A375 (cell line): ENCODE data around the gene CST4. TPM values are rescaled to one million over a fixed set of nuclear protein-coding genes. Genes with fewer than 3 reads are reported as not detected.

ENCODE experiments used
- small RNA-seq: library from RNA; depleted of rRNA; stranded (forward); fragments of <200 nt; gene quantifications from one replicate; pipeline ENCODE3, GENCODE V24; 2014
- total RNA-seq: library from RNA; depleted of rRNA; stranded (reverse); fragments of >200 nt; shearing (Covaris generic); gene quantifications from 2 replicates; pipeline ENCODE4 v1.2.3, GENCODE V29; 2014; rRNA removed

Gene CST4
- not detected in 2 replicates for total RNA-seq

GRCh38 chr20:23688684-23689398, at the start of gene CST4:
Gene CST4, minus strand, starts transcription at chr20:23689038. Its CDS starts 69 bp downstream, at chr20:23688969.

GRCh38 chr20:23637282-23638221, 51.3 kb downstream of the CST4 start, which contains the start of gene CST3:
Gene CST3, minus strand, starts transcription at chr20:23637955. Its CDS starts 93 bp downstream, at chr20:23637862.

Small RNA genes lying within 50 kb of the gene (small RNA-seq; reads per million reads assigned to genes)
- not detected for gene CST2P1

Other genes starting within 250 kb of the CST4 start
- gene CSTL1, start 249.4 kb downstream of the CST4 start, total RNA-seq: not detected in 2 replicates
- gene CST11, start 236.2 kb downstream of the CST4 start, total RNA-seq: not detected in 2 replicates
- gene CST8, start 197.9 kb downstream of the CST4 start, total RNA-seq: not detected in 2 replicates
- not detected in 2 replicates for gene CST9L, start 120.6 kb downstream of the CST4 start, total RNA-seq
- gene CST9, start 83.1 kb downstream of the CST4 start, total RNA-seq: not detected in 2 replicates
- gene CST3, start 51.1 kb downstream of the CST4 start, total RNA-seq: 168 and 221 TPM in 2 replicates
- not detected in 2 replicates for gene CST1, start 61.9 kb upstream of the CST4 start, total RNA-seq
- 1.9 TPM in 1 of 2 replicates, not detected in the other for gene CST2, start 137.7 kb upstream of the CST4 start, total RNA-seq
- gene CST5, start 190.7 kb upstream of the CST4 start, total RNA-seq: not detected in 2 replicates